K562 (cell line): ENCODE results near the gene SCN4B.

ENCODE experiments used
- POLR2AphosphoS5 ChIP-seq: IDR thresholded peaks from 2 replicates; pipeline ENCODE4 v1.6.1; 2011; ENCODE audit warnings: mild to moderate bottlenecking, low read depth, low read length, moderate library complexity; ENCODE audit not compliant: control insufficient read depth, insufficient read depth
- PRPF4 ChIP-seq: fragments of 200-400 bp; formaldehyde crosslinking; IDR thresholded peaks from one replicate; pipeline ENCODE4 v1.6.1; 2017; ENCODE audit warnings: low read length, low read depth, mild to moderate bottlenecking; ENCODE audit not compliant: insufficient read depth, poor library complexity, severe bottlenecking
- RCOR1 ChIP-seq, 2 experiments: IDR thresholded peaks; 2 replicates each; pipeline ENCODE4 v1.6.1; 2012; ENCODE audit warnings: low read depth in 2 of 2, low read length in 2 of 2, borderline replicate concordance in 1 of 2, improper control_type of control experiment in 1 of 2
- SMAD4 ChIP-seq: fragments of 250-450 bp; sonication (Bioruptor Pico); conservative IDR thresholded peaks from 2 replicates; pipeline ENCODE4 v1.8.0; 2021; ENCODE audit warnings: inconsistent platforms, mild to moderate bottlenecking, moderate library complexity
- YY1 ChIP-seq, 3 experiments: IDR thresholded peaks; 2 replicates each; pipeline ENCODE4 v1.6.1; 2011; ENCODE audit warnings: low read length in 2 of 3, mild to moderate bottlenecking in 2 of 3, moderate library complexity in 2 of 3, borderline replicate concordance in 1 of 3, control low read depth in 1 of 3, low read depth in 1 of 3; ENCODE audit not compliant: insufficient read depth in 3 of 3, insufficient replicate concordance in 2 of 3, control insufficient read depth in 1 of 3, insufficient read length in 1 of 3; ENCODE audit errors: extremely low read depth in 1 of 3
- ZNF232 ChIP-seq: sonication (generic); formaldehyde crosslinking; IDR thresholded peaks from 2 replicates; pipeline ENCODE4 v1.8.0; 2022; ENCODE audit warnings: mild to moderate bottlenecking, missing genetic modification reagents
- TF ChIP-seq, protein P1 (sequence below), 3 experiments: IDR thresholded peaks in 2 of 3; conservative IDR thresholded peaks in 1 of 3; 2 replicates each; pipeline ENCODE4 v1.5.1; 2011 to 2012; ENCODE audit warnings: low read length in 3 of 3, mild to moderate bottlenecking in 3 of 3, control low read depth in 2 of 3, improper control_type of control experiment in 1 of 3, inconsistent platforms in 1 of 3, low read depth in 1 of 3, mixed read lengths in 1 of 3, moderate library complexity in 1 of 3; ENCODE audit not compliant: insufficient read depth in 2 of 3
- TF ChIP-seq, protein P2 (sequence below), 2 experiments: fragments of 450-650 bp; formaldehyde crosslinking in 1 of 2; IDR thresholded peaks; 2 replicates each; pipeline versions ENCODE4 v1.4.0 to v1.6.1; 2014 to 2020; ENCODE audit warnings: mild to moderate bottlenecking in 2 of 2, borderline replicate concordance in 1 of 2, low read depth in 1 of 2
- TF ChIP-seq, protein P3 (sequence below): sonication (generic); formaldehyde crosslinking; IDR thresholded peaks from 2 replicates; pipeline ENCODE4 v1.8.0; 2023; ENCODE audit warnings: missing genetic modification reagents, mild to moderate bottlenecking, borderline replicate concordance
- TF ChIP-seq, protein P4 (sequence below): fragments of 450-650 bp; conservative IDR thresholded peaks from 2 replicates; pipeline ENCODE4 v1.6.1; 2016; ENCODE audit warnings: missing genetic modification characterization, low read depth, mild to moderate bottlenecking, missing compliant biosample characterization, moderate library complexity

DNA sequence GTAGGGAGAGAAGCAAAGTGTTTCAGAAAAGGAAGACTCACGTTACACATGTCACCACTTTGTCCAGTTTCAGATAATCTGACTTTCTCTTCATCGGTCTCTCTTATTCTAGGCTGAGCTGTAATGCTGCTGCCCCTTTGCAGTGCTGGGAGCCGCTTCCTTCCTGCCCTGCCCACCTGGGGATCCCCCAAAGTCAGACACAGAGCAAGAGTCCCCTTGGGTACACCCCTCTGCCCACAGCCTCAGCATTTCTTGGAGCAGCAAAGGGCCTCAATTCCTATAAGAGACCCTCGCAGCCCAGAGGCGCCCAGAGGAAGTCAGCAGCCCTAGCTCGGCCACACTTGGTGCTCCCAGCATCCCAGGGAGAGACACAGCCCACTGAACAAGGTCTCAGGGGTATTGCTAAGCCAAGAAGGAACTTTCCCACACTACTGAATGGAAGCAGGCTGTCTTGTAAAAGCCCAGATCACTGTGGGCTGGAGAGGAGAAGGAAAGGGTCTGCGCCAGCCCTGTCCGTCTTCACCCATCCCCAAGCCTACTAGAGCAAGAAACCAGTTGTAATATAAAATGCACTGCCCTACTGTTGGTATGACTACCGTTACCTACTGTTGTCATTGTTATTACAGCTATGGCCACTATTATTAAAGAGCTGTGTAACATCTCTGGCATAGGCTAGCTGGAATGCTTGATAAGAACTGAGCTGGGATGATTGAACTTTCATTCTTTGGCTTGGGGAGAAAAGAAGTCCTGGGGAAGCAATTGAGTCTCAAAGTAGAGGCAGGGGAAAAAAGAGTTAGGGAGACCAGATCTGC is 34.6 kb downstream of the SCN4B start:
- TF ChIP-seq, protein P1, sequence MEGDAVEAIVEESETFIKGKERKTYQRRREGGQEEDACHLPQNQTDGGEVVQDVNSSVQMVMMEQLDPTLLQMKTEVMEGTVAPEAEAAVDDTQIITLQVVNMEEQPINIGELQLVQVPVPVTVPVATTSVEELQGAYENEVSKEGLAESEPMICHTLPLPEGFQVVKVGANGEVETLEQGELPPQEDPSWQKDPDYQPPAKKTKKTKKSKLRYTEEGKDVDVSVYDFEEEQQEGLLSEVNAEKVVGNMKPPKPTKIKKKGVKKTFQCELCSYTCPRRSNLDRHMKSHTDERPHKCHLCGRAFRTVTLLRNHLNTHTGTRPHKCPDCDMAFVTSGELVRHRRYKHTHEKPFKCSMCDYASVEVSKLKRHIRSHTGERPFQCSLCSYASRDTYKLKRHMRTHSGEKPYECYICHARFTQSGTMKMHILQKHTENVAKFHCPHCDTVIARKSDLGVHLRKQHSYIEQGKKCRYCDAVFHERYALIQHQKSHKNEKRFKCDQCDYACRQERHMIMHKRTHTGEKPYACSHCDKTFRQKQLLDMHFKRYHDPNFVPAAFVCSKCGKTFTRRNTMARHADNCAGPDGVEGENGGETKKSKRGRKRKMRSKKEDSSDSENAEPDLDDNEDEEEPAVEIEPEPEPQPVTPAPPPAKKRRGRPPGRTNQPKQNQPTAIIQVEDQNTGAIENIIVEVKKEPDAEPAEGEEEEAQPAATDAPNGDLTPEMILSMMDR (IDR thresholded peaks at IDR 0.05 in 2 of 3, conservative IDR thresholded peaks at IDR 0.05 in 1 of 3; ENCODE audit: insufficient read depth in 2 of 3, low read depth in 1 of 3, low read length in 3 of 3) = no peak
- TF ChIP-seq, protein P2, sequence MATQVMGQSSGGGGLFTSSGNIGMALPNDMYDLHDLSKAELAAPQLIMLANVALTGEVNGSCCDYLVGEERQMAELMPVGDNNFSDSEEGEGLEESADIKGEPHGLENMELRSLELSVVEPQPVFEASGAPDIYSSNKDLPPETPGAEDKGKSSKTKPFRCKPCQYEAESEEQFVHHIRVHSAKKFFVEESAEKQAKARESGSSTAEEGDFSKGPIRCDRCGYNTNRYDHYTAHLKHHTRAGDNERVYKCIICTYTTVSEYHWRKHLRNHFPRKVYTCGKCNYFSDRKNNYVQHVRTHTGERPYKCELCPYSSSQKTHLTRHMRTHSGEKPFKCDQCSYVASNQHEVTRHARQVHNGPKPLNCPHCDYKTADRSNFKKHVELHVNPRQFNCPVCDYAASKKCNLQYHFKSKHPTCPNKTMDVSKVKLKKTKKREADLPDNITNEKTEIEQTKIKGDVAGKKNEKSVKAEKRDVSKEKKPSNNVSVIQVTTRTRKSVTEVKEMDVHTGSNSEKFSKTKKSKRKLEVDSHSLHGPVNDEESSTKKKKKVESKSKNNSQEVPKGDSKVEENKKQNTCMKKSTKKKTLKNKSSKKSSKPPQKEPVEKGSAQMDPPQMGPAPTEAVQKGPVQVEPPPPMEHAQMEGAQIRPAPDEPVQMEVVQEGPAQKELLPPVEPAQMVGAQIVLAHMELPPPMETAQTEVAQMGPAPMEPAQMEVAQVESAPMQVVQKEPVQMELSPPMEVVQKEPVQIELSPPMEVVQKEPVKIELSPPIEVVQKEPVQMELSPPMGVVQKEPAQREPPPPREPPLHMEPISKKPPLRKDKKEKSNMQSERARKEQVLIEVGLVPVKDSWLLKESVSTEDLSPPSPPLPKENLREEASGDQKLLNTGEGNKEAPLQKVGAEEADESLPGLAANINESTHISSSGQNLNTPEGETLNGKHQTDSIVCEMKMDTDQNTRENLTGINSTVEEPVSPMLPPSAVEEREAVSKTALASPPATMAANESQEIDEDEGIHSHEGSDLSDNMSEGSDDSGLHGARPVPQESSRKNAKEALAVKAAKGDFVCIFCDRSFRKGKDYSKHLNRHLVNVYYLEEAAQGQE (IDR thresholded peaks at IDR 0.05; ENCODE audit: borderline replicate concordance) = no peak
- TF ChIP-seq, protein P2 (CRISPR knock-in tag; IDR thresholded peaks at IDR 0.05; ENCODE audit: low read depth) = no peak
- TF ChIP-seq YY1 (IDR thresholded peaks at IDR 0.05; ENCODE audit: borderline replicate concordance in 1 of 3, control insufficient read depth in 1 of 3, extremely low read depth in 1 of 3, insufficient read depth in 3 of 3, insufficient read length in 1 of 3, insufficient replicate concordance in 2 of 3, low read depth in 1 of 3, low read length in 2 of 3) = no peak
- TF ChIP-seq, protein P3, sequence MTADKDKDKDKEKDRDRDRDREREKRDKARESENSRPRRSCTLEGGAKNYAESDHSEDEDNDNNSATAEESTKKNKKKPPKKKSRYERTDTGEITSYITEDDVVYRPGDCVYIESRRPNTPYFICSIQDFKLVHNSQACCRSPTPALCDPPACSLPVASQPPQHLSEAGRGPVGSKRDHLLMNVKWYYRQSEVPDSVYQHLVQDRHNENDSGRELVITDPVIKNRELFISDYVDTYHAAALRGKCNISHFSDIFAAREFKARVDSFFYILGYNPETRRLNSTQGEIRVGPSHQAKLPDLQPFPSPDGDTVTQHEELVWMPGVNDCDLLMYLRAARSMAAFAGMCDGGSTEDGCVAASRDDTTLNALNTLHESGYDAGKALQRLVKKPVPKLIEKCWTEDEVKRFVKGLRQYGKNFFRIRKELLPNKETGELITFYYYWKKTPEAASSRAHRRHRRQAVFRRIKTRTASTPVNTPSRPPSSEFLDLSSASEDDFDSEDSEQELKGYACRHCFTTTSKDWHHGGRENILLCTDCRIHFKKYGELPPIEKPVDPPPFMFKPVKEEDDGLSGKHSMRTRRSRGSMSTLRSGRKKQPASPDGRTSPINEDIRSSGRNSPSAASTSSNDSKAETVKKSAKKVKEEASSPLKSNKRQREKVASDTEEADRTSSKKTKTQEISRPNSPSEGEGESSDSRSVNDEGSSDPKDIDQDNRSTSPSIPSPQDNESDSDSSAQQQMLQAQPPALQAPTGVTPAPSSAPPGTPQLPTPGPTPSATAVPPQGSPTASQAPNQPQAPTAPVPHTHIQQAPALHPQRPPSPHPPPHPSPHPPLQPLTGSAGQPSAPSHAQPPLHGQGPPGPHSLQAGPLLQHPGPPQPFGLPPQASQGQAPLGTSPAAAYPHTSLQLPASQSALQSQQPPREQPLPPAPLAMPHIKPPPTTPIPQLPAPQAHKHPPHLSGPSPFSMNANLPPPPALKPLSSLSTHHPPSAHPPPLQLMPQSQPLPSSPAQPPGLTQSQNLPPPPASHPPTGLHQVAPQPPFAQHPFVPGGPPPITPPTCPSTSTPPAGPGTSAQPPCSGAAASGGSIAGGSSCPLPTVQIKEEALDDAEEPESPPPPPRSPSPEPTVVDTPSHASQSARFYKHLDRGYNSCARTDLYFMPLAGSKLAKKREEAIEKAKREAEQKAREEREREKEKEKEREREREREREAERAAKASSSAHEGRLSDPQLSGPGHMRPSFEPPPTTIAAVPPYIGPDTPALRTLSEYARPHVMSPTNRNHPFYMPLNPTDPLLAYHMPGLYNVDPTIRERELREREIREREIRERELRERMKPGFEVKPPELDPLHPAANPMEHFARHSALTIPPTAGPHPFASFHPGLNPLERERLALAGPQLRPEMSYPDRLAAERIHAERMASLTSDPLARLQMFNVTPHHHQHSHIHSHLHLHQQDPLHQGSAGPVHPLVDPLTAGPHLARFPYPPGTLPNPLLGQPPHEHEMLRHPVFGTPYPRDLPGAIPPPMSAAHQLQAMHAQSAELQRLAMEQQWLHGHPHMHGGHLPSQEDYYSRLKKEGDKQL (CRISPR knock-in tag) = no peak
- TF ChIP-seq, protein P4, sequence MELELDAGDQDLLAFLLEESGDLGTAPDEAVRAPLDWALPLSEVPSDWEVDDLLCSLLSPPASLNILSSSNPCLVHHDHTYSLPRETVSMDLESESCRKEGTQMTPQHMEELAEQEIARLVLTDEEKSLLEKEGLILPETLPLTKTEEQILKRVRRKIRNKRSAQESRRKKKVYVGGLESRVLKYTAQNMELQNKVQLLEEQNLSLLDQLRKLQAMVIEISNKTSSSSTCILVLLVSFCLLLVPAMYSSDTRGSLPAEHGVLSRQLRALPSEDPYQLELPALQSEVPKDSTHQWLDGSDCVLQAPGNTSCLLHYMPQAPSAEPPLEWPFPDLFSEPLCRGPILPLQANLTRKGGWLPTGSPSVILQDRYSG (tag) = no peak
- TF ChIP-seq POLR2AphosphoS5 = no peak
- no peak for TF ChIP-seq RCOR1 (IDR thresholded peaks at IDR 0.05; ENCODE audit: borderline replicate concordance in 1 of 2, low read depth in 2 of 2, low read length in 2 of 2)
- no peak for TF ChIP-seq PRPF4
- TF ChIP-seq ZNF232 = no peak
- no peak for TF ChIP-seq SMAD4 (CRISPR knock-in tag)
